Lung (tissue), 12 donors: Measurements from ENCODE around the gene CDKL1. TPM values are rescaled to one million over a fixed set of nuclear protein-coding genes. Genes with fewer than 3 reads are reported as not detected.
A peak's percentile ranks its signal among the peaks of the same experiment; 100 is the strongest.

Experiments used
- ATAC-seq: fragments of 200-7000 bp; cut with Tn5 transposase; one replicate; pipeline ENCODE4 v1.9.1; 2020; ENCODE audit warnings: moderate number of reproducible peaks; ENCODE audit not compliant: insufficient read depth, low FRiP score
- DNase-seq, 3 donors: peaks; one replicate each; pipeline ENCODE4 v3.0.0-alpha.2; 2013 to 2017
- H3K27ac ChIP-seq, 2 donors: one replicate each; pipeline ENCODE4 v1.5.1; 2013; ENCODE audit warnings: mild to moderate bottlenecking in 2 of 2, moderate library complexity in 2 of 2, control low read depth in 1 of 2, inconsistent platforms in 1 of 2, low read depth in 1 of 2, low read length in 1 of 2
- H3K27me3 ChIP-seq, 3 donors: one replicate each; pipeline ENCODE4 v1.5.1; 2013; ENCODE audit warnings: low read length in 2 of 3; ENCODE audit not compliant: control insufficient read depth in 3 of 3, insufficient read depth in 3 of 3
- H3K36me3 ChIP-seq, 4 donors: one replicate each; pipeline ENCODE4 v1.5.1; 2013; ENCODE audit warnings: low read length in 4 of 4, mild to moderate bottlenecking in 1 of 4, moderate library complexity in 1 of 4; ENCODE audit not compliant: control insufficient read depth in 4 of 4, insufficient read depth in 4 of 4
- H3K4me1 ChIP-seq, 5 donors: one replicate each; pipeline ENCODE4 v1.5.1; 2013; ENCODE audit warnings: low read length in 5 of 5, mild to moderate bottlenecking in 2 of 5, moderate library complexity in 1 of 5; ENCODE audit not compliant: control insufficient read depth in 5 of 5, insufficient read depth in 5 of 5
- H3K4me3 ChIP-seq: one replicate; pipeline ENCODE4 v1.5.1; 2013; ENCODE audit warnings: mild to moderate bottlenecking, control low read depth, moderate library complexity
- H3K9ac ChIP-seq, 2 donors: one replicate each; pipeline ENCODE4 v1.5.1; 2013; ENCODE audit warnings: low read length in 2 of 2, control low read depth in 1 of 2; ENCODE audit not compliant: insufficient read depth in 1 of 2
- H3K9me3 ChIP-seq, 4 donors: one replicate each; pipeline ENCODE4 v1.5.1; 2013; ENCODE audit warnings: low read length in 3 of 4, mild to moderate bottlenecking in 1 of 4, moderate library complexity in 1 of 4; ENCODE audit not compliant: control insufficient read depth in 4 of 4, insufficient read depth in 3 of 4
- CTCF ChIP-seq: IDR thresholded peaks from 2 replicates; pipeline ENCODE4 v1.5.1; 2012; ENCODE audit warnings: mild to moderate bottlenecking; ENCODE audit errors: control extremely low read depth, extremely low read depth
- WGBS, 2 donors: extraction: QIAGEN DNeasy Blood & Tissue Kit; methylation state at CpG; one replicate each; pipeline ENCODE4 v1.1.7; 2013; 5-methylcytosine and 5-hydroxymethylcytosine counted together
- polyA plus RNA-seq, 2 donors: library from polyadenylated mRNA; stranded (reverse); fragments of 200-250 nt; gene quantifications; one replicate each; pipeline ENCODE4 v1.2.1, GENCODE V29; 2013
- total RNA-seq, 2 donors: library from RNA; depleted of rRNA in 1 of 2; stranded (reverse); fragments of >200 nt in 1 of 2; gene quantifications; one replicate each; pipeline ENCODE4 v1.2.1, GENCODE V29; 2014 to 2021
- donor health status: control.
- donor health status: control.
- donor health status: Bipolar disorder and iron deficiency.
- donor health status: healthy.
- donor health status: DM: yes; HTN: yes; CAD: no.

Gene CDKL1
- total and polyA plus RNA-seq, 4 donors, result 3.8 to 28.2 (median 16.3) TPM

- Histone ChIP-seq H3K36me3 (peaks cover 0 to 1% (median 0%) of the 10 kb centered on the region in 4 donors), H3K9me3 (no peaks in the 10 kb centered on the region), H3K4me3 (no peak overlapping the region), H3K9ac (no peak overlapping the region), H3K27ac (no peak overlapping the region), H3K4me1 (peaks cover 0 to 2% (median 0%) of the 10 kb centered on the region in 5 donors), H3K27me3 (no peaks in the 10 kb centered on the region)
- 83 to 100% methylated on average over 1 of the region's 1 CpG for WGBS, 2 donors
- TF ChIP-seq CTCF, result no peak
- DNase-seq (no peak), ATAC-seq (no peak)
Measured at GRCh38 chr14:50355692-50356091, 41.0 kb downstream of the CDKL1 start.

- ATAC-seq, result no peak
- no peak for TF ChIP-seq CTCF
- Histone ChIP-seq H3K27ac (no peak overlapping the region), H3K4me3 (no peak overlapping the region), H3K9ac (no peak overlapping the region), H3K9me3 (no peaks in the 10 kb centered on the region), H3K4me1 (peaks cover 0 to 2% (median 0%) of the 10 kb centered on the region in 5 donors), H3K27me3 (no peaks in the 10 kb centered on the region), H3K36me3 (peaks cover 0 to 1% (median 0%) of the 10 kb centered on the region in 4 donors)
- peak in 1 of 3 donors; percentile 72 for DNase-seq
- WGBS, 2 donors, result 30 to 43% methylated on average over 1 of the region's 1 CpG
Measured at GRCh38 chr14:50354527-50354926, 42.2 kb downstream of the CDKL1 start.

- TF ChIP-seq CTCF, result no peak
- DNase-seq (no peak), ATAC-seq (no peak)
- 83 to 88% methylated on average over 4 of the region's 4 CpGs for WGBS, 2 donors
- H3K27me3 ChIP-seq, result no peaks in the 10 kb centered on the region
- H3K9me3 ChIP-seq, result no peaks in the 10 kb centered on the region
- no peak overlapping the region for H3K27ac ChIP-seq
- no peaks in the 10 kb centered on the region for H3K36me3 ChIP-seq
- H3K9ac ChIP-seq, result no peak overlapping the region
- H3K4me3 ChIP-seq, result no peak overlapping the region
- H3K4me1 ChIP-seq, result peaks cover 0 to 2% (median 0%) of the 10 kb centered on the region in 5 donors
Measured at GRCh38 chr14:50353126-50353525, 43.6 kb downstream of the CDKL1 start.

- Histone ChIP-seq H3K9ac (no peak overlapping the region), H3K4me3 (no peak overlapping the region), H3K27ac (no peak overlapping the region), H3K27me3 (no peaks in the 10 kb centered on the region), H3K36me3 (no peaks in the 10 kb centered on the region), H3K9me3 (no peaks in the 10 kb centered on the region), H3K4me1 (peaks cover 0 to 3% (median 1%) of the 10 kb centered on the region in 5 donors)
- no peak for TF ChIP-seq CTCF
- no peak for ATAC-seq
- WGBS, 2 donors, result 84% methylated on average over 4 of the region's 4 CpGs
- no peak for DNase-seq
Measured at GRCh38 chr14:50352584-50352983, 44.1 kb downstream of the CDKL1 start.
